GM18870 (cell line): Measurements from ENCODE around the gene SCUBE1.

ENCODE experiments used
- ATAC-seq: cut with Tn5 transposase; IDR thresholded peaks from one replicate; pipeline ENCODE4 v1.9.1; 2021; ENCODE audit warnings: moderate library complexity; ENCODE audit not compliant: unreplicated experiment

Gene SCUBE1

GRCh38 chr22:43166132-43166930 is 176.8 kb downstream of the SCUBE1 start:
- no peak for ATAC-seq

DNA sequence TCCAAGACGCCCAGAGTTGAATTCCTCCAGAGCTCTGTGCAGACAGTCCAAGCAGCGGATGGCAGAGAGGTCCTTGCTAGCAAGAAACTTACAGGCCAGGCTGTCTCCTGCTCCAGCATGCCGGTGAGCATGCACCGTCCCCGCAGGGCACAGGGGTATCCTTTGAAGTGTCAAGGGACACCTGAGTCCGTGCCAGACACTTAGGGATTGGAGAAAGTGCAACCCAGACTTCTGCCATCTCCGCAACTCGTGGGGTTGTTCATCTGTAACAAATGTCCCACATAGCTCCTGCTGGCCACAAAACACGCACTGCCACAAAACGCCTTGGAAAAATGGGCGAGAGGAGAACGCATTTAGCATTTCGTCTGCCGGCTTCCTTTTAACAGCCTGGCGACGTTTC is 178.5 kb downstream of the SCUBE1 start:
- no peak for ATAC-seq

GRCh38 chr22:43163241-43163795 is 179.9 kb downstream of the SCUBE1 start:
- ATAC-seq: no peak

GRCh38 chr22:43162412-43163150 is 180.6 kb downstream of the SCUBE1 start:
- no peak for ATAC-seq

- ATAC-seq: no peak
Observed at GRCh38 chr22:43160497-43161126, 182.6 kb downstream of the SCUBE1 start.

DNA sequence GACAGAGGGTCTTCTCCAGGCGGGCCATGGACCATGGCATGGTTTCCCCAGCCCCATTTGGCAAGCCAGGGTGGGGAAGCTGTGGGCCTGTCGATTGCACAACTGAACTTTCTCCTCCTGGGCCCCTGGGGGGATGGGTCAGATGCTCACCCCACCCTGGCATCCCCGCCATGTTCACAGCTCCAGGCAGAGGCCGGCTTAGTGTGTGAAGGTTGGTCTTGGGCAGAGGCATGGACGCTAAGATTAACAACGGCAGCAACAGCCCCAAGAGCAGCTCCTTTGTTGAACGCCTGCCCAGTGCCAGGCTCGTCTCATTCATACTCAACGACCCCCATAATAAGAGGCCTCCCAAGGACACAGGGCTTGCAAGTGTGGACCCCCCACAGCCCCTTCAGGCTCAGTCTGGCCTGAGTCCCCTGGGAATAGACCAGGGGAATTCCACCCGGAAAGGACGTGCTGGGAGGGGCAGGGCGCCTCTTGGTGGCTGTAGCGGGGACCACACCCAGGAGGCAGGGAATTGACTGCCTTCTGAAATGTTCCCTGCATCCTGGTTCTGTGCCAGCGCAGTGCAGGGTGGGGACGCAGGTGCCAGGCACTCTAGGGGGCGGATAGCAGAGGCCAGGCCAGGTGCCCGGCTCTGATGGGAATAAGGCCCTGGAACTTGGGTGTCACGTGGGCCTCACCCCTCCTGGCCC is 183.5 kb downstream of the SCUBE1 start:
- no peak for ATAC-seq

- ATAC-seq: no peak
Observed at GRCh38 chr22:43158778-43159483, 184.2 kb downstream of the SCUBE1 start.

- no peak for ATAC-seq
Observed at GRCh38 chr22:43157874-43158546, 185.2 kb downstream of the SCUBE1 start.

- no peak for ATAC-seq
Observed at GRCh38 chr22:43156413-43156812, 186.8 kb downstream of the SCUBE1 start.

GRCh38 chr22:43155789-43156188 is 187.4 kb downstream of the SCUBE1 start:
- no peak for ATAC-seq

DNA sequence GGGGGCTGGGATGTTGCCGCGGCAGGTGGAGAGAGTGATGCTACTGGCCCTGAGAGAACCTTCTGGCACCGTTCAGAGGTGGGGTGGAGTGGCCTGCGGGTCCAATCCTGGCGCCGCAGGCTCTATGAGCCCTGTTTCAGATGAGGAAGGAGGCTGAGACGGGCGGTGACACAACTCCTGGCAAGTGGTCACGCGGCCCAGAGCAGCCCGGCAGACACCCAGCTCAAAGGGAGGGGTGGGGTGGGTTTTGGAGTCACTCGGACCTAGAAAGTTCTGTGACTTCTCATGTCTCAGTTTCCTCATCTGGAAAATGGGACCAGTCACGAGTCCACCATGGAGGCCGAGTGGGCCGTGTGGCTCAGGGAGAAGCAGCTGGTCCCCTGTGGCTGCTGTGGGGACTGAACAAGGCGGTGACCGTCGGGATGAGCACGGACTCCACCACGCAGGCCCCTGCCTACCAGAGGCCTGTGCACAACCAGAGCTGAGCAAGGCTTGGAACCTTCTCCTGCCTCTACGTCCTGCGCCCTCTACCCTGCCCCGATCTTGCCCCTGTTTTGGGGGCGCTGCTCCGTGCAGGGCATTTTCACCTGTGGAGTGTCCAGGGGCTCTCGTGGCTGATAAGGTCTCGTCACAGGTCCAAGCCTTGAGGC is 188.2 kb downstream of the SCUBE1 start:
- no peak for ATAC-seq

DNA sequence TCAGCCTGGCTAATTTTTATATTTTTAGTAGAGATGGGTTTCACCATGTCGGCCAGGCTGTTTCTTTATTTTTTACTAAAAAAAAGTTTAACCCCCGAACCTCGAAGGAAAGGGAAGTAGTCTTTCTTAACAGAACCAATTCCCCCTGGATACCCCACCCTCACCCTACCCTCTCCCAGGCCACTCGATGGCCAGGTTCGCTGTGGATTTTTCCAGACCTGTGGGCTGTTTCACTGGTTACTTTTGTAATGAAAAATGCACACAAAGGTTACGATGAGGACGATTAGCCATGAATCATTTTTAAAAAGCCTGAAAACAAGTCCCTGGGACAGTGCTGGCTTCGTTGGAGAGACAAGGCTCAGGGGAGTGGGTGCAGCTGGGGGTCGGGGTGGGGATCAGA is 189.3 kb downstream of the SCUBE1 start:
- ATAC-seq: no peak

- ATAC-seq: no peak
Observed at GRCh38 chr22:43152357-43153071, 190.7 kb downstream of the SCUBE1 start.

- ATAC-seq: no peak
Observed at GRCh38 chr22:43152003-43152356, 191.2 kb downstream of the SCUBE1 start.

GRCh38 chr22:43151251-43152002 is 191.7 kb downstream of the SCUBE1 start, which contains the start of gene TSPO:
TSPO (plus strand) TSS chr22:43151559; CDS start chr22:43159239, 7,680 bp downstream.
- no peak for ATAC-seq

GRCh38 chr22:43150731-43151206 is 192.4 kb downstream of the SCUBE1 start:
- ATAC-seq: no peak

DNA sequence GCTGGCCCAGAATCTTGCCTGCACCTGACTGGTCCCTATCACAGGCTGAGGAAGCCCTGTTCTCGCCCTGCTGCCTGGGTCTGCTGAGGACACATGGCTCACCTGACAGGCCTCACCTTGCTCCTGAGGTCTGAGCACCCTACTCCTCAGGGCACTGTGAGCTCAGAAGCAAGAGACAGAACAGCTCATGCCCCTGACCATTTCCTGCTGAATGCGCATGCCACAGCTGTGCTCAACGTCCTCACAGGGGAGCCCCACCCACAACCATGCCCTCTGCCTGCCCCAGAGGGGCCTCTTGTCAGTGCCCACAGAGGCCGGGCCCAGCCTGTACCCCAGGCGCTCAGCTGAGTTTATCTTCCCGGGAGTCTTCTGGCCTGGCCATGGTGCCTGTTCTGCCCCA is 194.6 kb downstream of the SCUBE1 start:
- ATAC-seq: no peak

GRCh38 chr22:43147821-43148220 is 195.4 kb downstream of the SCUBE1 start:
- ATAC-seq: no peak
